Measurements from ENCODE around the gene C1orf226. TPM values are rescaled to one million over a fixed set of nuclear protein-coding genes. Genes with fewer than 3 reads are reported as not detected.

C1orf226 gene
- total and polyA plus RNA-seq, 9 of the 15 experiments (the other 6 are each of a cell fraction or from before 2014, with no cell fraction given) = 0.10 to 1.4 (median 0.47) TPM

DNA sequence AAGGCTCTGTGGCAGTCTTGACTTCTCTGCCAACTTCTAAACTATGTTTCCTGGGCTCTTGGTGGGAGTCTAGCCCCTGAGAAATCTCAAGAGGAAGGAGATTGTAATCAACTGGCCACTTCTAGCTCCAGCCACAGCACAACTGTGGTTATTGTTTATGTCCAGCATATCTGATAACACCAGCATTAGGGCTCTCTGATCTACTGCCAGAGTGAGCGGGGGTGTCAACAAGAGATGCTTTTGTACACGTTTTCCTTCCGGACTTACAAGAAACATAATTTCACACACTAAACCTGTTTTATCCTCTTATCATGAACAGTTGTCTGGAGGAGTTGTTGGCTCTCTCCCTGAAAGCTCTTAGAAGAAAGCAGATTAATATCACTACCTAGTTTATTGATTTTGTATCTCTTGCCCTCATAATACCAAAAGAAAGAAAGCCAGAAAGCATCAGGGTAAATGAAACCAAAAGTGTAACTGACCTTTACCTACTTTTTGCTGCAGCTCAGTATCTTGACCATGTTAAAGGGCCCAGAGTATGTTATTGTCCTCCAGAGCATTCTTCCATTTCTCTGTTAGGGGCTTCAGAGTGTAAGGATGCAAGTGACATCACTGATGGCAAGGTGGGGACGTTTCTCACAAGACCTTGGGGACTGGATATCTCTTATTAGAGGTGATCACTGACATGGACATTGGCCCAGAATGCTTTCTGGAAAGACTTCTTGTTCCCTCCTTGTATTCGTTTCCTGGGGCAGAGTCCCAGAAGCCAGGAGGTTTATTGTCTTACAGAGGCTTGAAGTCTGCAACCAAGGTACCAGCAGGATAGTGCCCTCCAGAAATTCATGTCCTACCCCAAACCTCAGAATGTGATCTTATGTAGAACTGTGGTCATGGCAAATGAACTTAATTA, 40.0 kb downstream of the C1orf226 start (continued):
- no peak for TF ChIP-seq SRSF1 (IDR thresholded peaks at IDR 0.05; ENCODE audit: low read depth, low read length)
- no peak for TF ChIP-seq ZNF3 (CRISPR knock-in tag; IDR thresholded peaks at IDR 0.05)
- TF ChIP-seq, protein P1, sequence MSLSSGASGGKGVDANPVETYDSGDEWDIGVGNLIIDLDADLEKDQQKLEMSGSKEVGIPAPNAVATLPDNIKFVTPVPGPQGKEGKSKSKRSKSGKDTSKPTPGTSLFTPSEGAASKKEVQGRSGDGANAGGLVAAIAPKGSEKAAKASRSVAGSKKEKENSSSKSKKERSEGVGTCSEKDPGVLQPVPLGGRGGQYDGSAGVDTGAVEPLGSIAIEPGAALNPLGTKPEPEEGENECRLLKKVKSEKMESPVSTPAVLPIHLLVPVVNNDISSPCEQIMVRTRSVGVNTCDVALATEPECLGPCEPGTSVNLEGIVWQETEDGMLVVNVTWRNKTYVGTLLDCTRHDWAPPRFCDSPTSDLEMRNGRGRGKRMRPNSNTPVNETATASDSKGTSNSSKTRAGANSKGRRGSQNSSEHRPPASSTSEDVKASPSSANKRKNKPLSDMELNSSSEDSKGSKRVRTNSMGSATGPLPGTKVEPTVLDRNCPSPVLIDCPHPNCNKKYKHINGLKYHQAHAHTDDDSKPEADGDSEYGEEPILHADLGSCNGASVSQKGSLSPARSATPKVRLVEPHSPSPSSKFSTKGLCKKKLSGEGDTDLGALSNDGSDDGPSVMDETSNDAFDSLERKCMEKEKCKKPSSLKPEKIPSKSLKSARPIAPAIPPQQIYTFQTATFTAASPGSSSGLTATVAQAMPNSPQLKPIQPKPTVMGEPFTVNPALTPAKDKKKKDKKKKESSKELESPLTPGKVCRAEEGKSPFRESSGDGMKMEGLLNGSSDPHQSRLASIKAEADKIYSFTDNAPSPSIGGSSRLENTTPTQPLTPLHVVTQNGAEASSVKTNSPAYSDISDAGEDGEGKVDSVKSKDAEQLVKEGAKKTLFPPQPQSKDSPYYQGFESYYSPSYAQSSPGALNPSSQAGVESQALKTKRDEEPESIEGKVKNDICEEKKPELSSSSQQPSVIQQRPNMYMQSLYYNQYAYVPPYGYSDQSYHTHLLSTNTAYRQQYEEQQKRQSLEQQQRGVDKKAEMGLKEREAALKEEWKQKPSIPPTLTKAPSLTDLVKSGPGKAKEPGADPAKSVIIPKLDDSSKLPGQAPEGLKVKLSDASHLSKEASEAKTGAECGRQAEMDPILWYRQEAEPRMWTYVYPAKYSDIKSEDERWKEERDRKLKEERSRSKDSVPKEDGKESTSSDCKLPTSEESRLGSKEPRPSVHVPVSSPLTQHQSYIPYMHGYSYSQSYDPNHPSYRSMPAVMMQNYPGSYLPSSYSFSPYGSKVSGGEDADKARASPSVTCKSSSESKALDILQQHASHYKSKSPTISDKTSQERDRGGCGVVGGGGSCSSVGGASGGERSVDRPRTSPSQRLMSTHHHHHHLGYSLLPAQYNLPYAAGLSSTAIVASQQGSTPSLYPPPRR (CRISPR knock-in tag; IDR thresholded peaks at IDR 0.05; ENCODE audit: borderline replicate concordance) = no peak
- peak in 1 of 2 experiments; percentile 32; a peak in 1 of 4 replicates for TF ChIP-seq HDAC1 (IDR thresholded peaks at IDR 0.05)
- peak; percentile 21 for TF ChIP-seq NEUROD1 (IDR thresholded peaks at IDR 0.05; ENCODE audit: borderline replicate concordance, low read depth, low read length, partially characterized antibody)
- TF ChIP-seq, protein P2, sequence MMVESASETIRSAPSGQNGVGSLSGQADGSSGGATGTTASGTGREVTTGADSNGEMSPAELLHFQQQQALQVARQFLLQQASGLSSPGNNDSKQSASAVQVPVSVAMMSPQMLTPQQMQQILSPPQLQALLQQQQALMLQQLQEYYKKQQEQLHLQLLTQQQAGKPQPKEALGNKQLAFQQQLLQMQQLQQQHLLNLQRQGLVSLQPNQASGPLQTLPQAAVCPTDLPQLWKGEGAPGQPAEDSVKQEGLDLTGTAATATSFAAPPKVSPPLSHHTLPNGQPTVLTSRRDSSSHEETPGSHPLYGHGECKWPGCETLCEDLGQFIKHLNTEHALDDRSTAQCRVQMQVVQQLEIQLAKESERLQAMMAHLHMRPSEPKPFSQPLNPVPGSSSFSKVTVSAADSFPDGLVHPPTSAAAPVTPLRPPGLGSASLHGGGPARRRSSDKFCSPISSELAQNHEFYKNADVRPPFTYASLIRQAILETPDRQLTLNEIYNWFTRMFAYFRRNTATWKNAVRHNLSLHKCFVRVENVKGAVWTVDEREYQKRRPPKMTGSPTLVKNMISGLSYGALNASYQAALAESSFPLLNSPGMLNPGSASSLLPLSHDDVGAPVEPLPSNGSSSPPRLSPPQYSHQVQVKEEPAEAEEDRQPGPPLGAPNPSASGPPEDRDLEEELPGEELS (CRISPR knock-in tag; IDR thresholded peaks at IDR 0.05; ENCODE audit: borderline replicate concordance) = no peak
- no peak for TF ChIP-seq MTA3 (IDR thresholded peaks at IDR 0.05; ENCODE audit: borderline replicate concordance)
- TF ChIP-seq, protein P3, sequence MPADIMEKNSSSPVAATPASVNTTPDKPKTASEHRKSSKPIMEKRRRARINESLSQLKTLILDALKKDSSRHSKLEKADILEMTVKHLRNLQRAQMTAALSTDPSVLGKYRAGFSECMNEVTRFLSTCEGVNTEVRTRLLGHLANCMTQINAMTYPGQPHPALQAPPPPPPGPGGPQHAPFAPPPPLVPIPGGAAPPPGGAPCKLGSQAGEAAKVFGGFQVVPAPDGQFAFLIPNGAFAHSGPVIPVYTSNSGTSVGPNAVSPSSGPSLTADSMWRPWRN (IDR thresholded peaks at IDR 0.05; ENCODE audit: low read depth) = peak; percentile 91
- no peak for TF ChIP-seq NR3C1 (CRISPR knock-in tag; IDR thresholded peaks at IDR 0.05)
- TF ChIP-seq ZNF780A (CRISPR knock-in tag; IDR thresholded peaks at IDR 0.05) = no peak
- peak; percentile 50; the same call in 1 of the 2 replicates for TF ChIP-seq TCF3 (CRISPR knock-in tag; IDR thresholded peaks at IDR 0.05)
- no peak for TF ChIP-seq ZNF324 (CRISPR knock-in tag; IDR thresholded peaks at IDR 0.05)
- no peak for TF ChIP-seq KAT2B (IDR thresholded peaks at IDR 0.05; ENCODE audit: low read depth, low read length)
- TF ChIP-seq, protein P4, sequence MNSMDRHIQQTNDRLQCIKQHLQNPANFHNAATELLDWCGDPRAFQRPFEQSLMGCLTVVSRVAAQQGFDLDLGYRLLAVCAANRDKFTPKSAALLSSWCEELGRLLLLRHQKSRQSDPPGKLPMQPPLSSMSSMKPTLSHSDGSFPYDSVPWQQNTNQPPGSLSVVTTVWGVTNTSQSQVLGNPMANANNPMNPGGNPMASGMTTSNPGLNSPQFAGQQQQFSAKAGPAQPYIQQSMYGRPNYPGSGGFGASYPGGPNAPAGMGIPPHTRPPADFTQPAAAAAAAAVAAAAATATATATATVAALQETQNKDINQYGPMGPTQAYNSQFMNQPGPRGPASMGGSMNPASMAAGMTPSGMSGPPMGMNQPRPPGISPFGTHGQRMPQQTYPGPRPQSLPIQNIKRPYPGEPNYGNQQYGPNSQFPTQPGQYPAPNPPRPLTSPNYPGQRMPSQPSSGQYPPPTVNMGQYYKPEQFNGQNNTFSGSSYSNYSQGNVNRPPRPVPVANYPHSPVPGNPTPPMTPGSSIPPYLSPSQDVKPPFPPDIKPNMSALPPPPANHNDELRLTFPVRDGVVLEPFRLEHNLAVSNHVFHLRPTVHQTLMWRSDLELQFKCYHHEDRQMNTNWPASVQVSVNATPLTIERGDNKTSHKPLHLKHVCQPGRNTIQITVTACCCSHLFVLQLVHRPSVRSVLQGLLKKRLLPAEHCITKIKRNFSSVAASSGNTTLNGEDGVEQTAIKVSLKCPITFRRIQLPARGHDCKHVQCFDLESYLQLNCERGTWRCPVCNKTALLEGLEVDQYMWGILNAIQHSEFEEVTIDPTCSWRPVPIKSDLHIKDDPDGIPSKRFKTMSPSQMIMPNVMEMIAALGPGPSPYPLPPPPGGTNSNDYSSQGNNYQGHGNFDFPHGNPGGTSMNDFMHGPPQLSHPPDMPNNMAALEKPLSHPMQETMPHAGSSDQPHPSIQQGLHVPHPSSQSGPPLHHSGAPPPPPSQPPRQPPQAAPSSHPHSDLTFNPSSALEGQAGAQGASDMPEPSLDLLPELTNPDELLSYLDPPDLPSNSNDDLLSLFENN (IDR thresholded peaks at IDR 0.05; ENCODE audit: low read depth in 2 of 2, low read length in 2 of 2) = 0 out of 4 replicates have a peak, but pooled peaks of 1 of the 2 experiments have one; percentile 9
- no peak for TF ChIP-seq PCBP1 (IDR thresholded peaks at IDR 0.05; ENCODE audit: low read depth, low read length, poor library complexity, severe bottlenecking)
